ENCODE measurements around the gene ELMO1. TPM values are rescaled to one million over a fixed set of nuclear protein-coding genes. Genes with fewer than 3 reads are reported as not detected.
A peak's percentile ranks its signal among the peaks of the same experiment; 100 is the strongest.

The ELMO1 gene
- total and polyA plus RNA-seq, 2 of the 13 experiments (the other 11 are each of a cell fraction or from before 2014, with no cell fraction given), result 0.11 to 0.17 TPM

GRCh38 chr7:36949711-36950600 is 498.7 kb downstream of the ELMO1 start (continued):
- no peak for TF ChIP-seq STAT5B (CRISPR knock-in tag; IDR thresholded peaks at IDR 0.05)
- no peak; the same call in 1 of the 2 replicates for TF ChIP-seq ZBTB4 (CRISPR knock-in tag; IDR thresholded peaks at IDR 0.05; ENCODE audit: borderline replicate concordance)
- peak; percentile 64; the same call in 1 of the 2 replicates for TF ChIP-seq SIX1 (CRISPR knock-in tag; IDR thresholded peaks at IDR 0.05; ENCODE audit: borderline replicate concordance)
- peak; percentile 86 for TF ChIP-seq CCDC6 (CRISPR knock-in tag; IDR thresholded peaks at IDR 0.05)
- TF ChIP-seq TEF (CRISPR knock-in tag; IDR thresholded peaks at IDR 0.05), result no peak
- TF ChIP-seq TBL1XR1 (IDR thresholded peaks at IDR 0.05; ENCODE audit: borderline replicate concordance, low read length, partially characterized antibody), result peak; percentile 46
- TF ChIP-seq RFX3 (CRISPR knock-in tag; IDR thresholded peaks at IDR 0.05), result no peak
- TF ChIP-seq NR2C2 (CRISPR knock-in tag; IDR thresholded peaks at IDR 0.05; ENCODE audit: borderline replicate concordance), result peak; percentile 55; the same call in 1 of the 2 replicates
- TF ChIP-seq ZNF546 (CRISPR knock-in tag; conservative IDR thresholded peaks at IDR 0.05), result no peak
- TF ChIP-seq, protein P1, sequence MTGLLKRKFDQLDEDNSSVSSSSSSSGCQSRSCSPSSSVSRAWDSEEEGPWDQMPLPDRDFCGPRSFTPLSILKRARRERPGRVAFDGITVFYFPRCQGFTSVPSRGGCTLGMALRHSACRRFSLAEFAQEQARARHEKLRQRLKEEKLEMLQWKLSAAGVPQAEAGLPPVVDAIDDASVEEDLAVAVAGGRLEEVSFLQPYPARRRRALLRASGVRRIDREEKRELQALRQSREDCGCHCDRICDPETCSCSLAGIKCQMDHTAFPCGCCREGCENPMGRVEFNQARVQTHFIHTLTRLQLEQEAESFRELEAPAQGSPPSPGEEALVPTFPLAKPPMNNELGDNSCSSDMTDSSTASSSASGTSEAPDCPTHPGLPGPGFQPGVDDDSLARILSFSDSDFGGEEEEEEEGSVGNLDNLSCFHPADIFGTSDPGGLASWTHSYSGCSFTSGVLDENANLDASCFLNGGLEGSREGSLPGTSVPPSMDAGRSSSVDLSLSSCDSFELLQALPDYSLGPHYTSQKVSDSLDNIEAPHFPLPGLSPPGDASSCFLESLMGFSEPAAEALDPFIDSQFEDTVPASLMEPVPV (CRISPR knock-in tag; IDR thresholded peaks at IDR 0.05), result no peak
- TF ChIP-seq ZMYM4 (CRISPR knock-in tag; IDR thresholded peaks at IDR 0.05), result peak; percentile 98
- TF ChIP-seq BCL6 (CRISPR knock-in tag; IDR thresholded peaks at IDR 0.05), result peak; percentile 95
- TF ChIP-seq CBFB (CRISPR knock-in tag; IDR thresholded peaks at IDR 0.05), result no peak
- TF ChIP-seq NR0B2 (CRISPR knock-in tag; IDR thresholded peaks at IDR 0.05), result no peak
- TF ChIP-seq SNAPC2 (CRISPR knock-in tag; IDR thresholded peaks at IDR 0.05), result no peak
- TF ChIP-seq ZNF883 (CRISPR knock-in tag; IDR thresholded peaks at IDR 0.05; ENCODE audit: not compliant biosample characterization), result no peak
- 0 out of 2 replicates have a peak, but pooled peaks have one; percentile 41 for TF ChIP-seq GATAD1 (CRISPR knock-in tag; IDR thresholded peaks at IDR 0.05)
- no peak for TF ChIP-seq SOX6 (IDR thresholded peaks at IDR 0.05)
- peak; percentile 98 for TF ChIP-seq SOX6 (CRISPR knock-in tag; IDR thresholded peaks at IDR 0.05)
- no peak for TF ChIP-seq ZNF251 (CRISPR knock-in tag; IDR thresholded peaks at IDR 0.05)
- TF ChIP-seq NR2F6 (IDR thresholded peaks at IDR 0.05), result peak; percentile 58
- peak; percentile 76; the same call in 1 of the 2 replicates for TF ChIP-seq NR2F6 (CRISPR knock-in tag; IDR thresholded peaks at IDR 0.05)
- TF ChIP-seq SRSF1 (optimal IDR thresholded peaks at IDR 0.05; ENCODE audit: low read depth, low read length), result no peak
- TF ChIP-seq, protein P2, sequence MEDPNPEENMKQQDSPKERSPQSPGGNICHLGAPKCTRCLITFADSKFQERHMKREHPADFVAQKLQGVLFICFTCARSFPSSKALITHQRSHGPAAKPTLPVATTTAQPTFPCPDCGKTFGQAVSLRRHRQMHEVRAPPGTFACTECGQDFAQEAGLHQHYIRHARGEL (CRISPR knock-in tag; IDR thresholded peaks at IDR 0.05), result no peak
- no peak for TF ChIP-seq ZNF766 (CRISPR knock-in tag; IDR thresholded peaks at IDR 0.05; ENCODE audit: borderline replicate concordance)

All from HepG2 (cell line).